Stimulated activated CD8-positive, alpha-beta memory T cell treated with anti-CD3 and anti-CD28 coated beads, Interleukin-12 subunit alpha, Interleukin-12 subunit beta, amount 100 ng/mL, for 24 hours (primary cell): ENCODE measurements around the gene OSBPL8.
"Not testable (repeated sequence)": the region's sequence is repeated elsewhere in the genome, so short reads cannot be mapped to it uniquely, and the experiment has no call there.

Experiments used
- DNase-seq: peaks from one replicate; pipeline ENCODE4 v3.0.0-alpha.2; 2020; ENCODE audit errors: extremely low read depth

The OSBPL8 gene

DNA sequence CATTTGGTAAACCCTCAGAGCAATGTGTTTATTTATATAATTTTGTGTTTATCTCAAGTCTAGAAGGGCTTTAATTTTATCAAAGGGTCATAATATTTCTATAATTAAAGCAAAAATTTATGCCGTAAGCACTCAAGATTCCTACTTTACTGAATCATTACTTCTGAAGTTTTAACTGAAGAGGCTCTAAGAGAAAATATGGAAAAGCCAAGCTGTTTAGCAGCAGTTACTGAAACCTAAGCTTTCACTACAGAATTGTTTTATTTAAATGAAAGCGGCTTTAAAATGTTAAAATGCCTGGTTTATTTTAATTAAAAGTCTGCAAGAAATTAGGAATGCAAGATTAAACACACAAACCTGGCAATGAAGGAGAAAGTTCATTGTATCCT is 137.4 kb downstream of the OSBPL8 start:
- no peak for DNase-seq

GRCh38 chr12:76421046-76421445 is 138.5 kb downstream of the OSBPL8 start:
- DNase-seq: no peak

DNA sequence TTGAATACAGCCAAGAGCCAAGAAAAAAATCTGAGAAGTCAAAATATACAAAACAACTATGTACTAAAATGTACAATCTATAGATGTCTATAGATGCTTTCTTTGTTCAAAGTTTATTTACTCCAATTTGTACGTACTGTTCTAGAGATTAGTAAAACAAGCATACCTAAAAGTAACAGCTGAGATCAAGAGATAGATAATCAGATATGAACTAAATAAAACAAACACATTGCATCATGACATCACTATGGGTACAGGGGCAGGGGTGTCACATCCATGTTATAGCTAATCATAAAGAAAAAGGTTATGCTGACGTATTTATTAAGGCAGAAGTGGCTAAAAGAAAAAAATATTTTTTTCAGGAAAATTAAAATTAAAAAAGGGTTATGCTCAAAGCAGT is 139.3 kb downstream of the OSBPL8 start:
- no peak for DNase-seq

DNA sequence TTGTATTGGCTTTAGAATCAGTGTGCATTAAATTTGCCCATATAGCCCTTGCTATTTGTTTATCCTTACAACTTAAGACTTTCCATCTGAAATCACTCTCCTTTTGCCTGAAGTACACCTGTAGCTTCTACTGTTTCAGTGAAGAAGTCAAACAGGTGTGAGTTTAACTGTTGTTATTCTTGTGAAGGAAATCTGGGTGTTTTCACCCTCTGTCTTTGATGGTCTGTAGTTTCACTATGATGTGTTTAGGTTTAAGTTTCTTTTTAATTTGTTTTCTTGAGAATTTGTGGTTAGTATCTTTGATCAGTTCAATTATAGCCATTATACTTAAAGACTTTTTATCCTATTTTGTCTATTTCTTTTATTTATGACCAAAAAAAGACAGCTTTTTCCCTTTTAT is 142.5 kb downstream of the OSBPL8 start:
- no peak for DNase-seq

DNA sequence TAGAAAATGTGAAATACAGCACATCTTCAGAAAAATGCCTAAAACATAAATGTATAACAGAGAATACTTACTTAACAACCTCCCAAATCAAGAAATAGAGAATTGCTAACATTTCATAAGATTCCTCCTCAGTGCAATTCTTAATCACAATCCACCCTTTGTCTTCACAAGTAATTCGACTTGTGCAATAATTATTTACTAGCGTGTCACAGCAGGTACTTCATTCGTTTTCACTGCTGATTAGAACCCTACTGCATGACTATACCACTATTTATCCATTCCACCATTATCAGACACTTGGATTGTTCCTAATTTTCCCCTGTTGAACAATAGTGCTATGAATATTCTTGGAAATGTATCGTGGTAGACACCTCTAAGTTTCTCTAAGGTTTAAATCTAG is 146.4 kb downstream of the OSBPL8 start:
- DNase-seq: no peak

- DNase-seq: no peak
Observed at GRCh38 chr12:76410781-76411180, 148.8 kb downstream of the OSBPL8 start.

- no peak for DNase-seq
Observed at GRCh38 chr12:76410371-76410770, 149.2 kb downstream of the OSBPL8 start.

DNA sequence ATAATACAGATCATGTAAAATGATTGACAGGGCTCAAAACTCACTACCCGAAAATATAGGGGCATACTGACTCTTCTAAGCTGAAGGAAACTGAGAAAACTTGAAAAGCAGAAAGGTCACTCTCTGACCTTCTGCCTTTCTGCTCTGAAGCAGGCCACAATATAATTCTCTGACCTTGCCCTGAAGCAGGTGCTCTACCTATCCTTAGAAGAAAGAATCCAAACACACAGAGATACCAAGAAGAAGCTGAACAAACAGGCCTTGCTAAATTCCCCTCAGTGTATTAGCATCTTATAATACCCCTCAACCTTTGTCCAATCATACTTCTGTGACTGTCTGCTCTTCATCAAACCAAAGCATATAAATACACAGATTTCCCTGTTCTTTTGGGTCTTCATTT is 150.5 kb downstream of the OSBPL8 start:
- DNase-seq: no peak

DNA sequence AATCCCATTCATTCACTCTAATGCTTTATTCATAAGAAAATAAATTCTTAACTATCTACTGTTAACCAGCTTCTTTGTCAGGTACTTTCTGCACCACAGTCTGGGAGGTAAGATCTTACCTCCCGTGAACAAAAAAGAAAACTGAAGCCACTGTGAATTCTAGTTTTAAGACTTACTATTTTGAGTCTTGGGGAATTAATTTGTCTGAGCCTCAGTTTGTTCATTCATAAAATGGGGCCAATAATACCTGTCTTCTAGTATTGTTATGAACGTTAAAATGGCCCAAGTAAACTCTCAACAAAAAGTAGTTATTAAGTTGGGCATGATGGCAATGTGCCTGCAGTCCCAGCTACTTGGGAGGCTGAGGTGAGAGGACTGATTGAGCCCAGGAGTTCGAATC is 151.9 kb downstream of the OSBPL8 start:
- DNase-seq: no peak

GRCh38 chr12:76402259-76402658 is 157.3 kb downstream of the OSBPL8 start:
- DNase-seq: no peak

DNA sequence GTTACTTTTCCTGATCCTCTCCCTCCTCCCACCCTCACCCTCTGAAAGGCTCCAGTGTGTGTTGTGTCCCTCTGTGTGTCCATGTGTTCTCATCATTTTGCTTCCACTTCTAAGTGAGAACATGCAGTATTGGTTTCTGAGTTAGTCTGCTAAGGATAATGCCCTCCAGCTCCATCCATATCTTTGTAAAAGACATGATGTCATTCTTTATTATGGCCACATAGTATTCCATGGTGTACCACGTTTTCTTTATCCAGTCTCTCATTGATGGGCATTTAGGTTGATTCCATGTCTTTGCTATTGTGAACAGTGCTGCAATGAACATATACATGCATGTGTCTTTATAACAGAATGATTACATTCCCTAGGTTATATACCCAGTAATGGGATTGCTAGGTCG is 159.4 kb downstream of the OSBPL8 start:
- no peak for DNase-seq

GRCh38 chr12:76399040-76399439 is 160.5 kb downstream of the OSBPL8 start:
- DNase-seq: no peak

GRCh38 chr12:76398106-76398505 is 161.5 kb downstream of the OSBPL8 start:
- DNase-seq: no peak

GRCh38 chr12:76391461-76391860 is 168.1 kb downstream of the OSBPL8 start:
- no peak for DNase-seq

DNA sequence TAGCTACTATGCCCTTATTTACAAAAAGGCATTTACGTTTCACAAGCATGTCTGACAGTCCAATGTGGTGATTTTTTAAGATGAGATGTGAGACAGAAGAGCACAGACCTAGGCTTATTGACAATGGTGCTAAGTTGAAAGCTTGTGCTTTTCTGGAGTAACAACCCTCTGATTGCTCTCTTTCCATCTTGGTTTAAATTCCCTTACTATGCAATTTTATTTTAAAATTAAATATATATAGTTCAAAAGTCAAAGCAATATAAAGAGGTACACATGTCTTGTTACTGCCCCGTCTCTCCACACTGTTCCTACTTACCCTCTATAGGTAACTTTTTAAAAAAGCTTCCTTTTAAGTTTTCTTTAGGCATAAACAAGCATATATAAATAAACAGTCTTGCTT is 172.0 kb downstream of the OSBPL8 start:
- no peak for DNase-seq

GRCh38 chr12:76384560-76384959 is 175.0 kb downstream of the OSBPL8 start:
- DNase-seq: no peak

DNA sequence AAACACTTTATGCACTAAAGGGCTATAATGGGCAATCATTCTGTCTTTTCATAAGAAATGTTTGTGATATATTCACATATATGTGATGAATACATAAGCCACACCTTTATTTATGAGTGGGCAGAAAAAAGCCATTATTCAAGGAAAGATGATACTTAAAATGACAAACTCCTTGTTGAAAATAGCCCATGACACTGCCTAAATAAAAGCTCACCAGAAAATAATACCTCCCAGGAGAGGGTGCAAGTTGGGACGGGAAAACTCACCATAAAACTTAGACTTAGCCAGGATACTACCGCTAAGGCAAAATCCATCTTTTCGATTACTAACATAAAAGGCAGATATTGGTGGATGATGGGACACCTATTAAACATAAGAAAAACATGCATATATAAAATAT is 175.6 kb downstream of the OSBPL8 start:
- no peak for DNase-seq

DNA sequence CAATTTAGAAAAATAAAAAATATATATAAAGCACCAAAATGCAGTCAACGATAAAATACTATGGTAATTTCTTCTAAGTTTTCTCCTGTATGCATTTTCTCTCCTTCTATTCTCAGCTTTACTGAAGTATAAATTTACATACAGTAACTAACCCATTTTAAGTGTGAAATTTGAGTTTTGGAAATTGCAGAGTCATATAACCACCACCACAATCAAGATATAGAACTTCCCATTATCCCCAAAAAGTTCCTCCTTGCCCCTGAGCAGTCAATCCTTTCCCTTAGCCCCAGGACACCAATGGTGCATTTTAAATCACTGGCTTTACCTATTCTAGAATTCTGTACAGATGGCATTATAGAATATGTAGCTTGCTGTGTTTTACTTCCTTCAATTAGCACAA is 180.3 kb downstream of the OSBPL8 start:
- DNase-seq: no peak

DNA sequence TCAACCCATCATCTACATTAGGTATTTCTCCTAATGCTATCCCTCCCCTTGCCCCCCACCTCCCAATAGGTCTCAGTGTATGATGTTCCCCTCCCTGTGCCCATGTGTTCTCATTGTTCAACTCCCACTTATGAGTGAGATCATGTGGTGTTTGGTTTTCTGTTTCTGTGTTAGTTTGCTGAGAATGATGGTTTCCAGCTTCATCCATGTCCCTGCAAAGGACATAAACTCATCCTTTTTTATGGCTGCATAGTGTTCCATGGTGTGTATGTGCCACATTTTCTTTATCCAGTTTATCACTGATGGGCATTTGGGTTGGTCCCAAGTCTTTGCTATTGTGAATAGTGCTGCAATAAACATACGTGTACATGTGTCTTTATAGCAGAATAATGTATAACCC is 182.7 kb downstream of the OSBPL8 start:
- DNase-seq: not testable (repeated sequence)

DNA sequence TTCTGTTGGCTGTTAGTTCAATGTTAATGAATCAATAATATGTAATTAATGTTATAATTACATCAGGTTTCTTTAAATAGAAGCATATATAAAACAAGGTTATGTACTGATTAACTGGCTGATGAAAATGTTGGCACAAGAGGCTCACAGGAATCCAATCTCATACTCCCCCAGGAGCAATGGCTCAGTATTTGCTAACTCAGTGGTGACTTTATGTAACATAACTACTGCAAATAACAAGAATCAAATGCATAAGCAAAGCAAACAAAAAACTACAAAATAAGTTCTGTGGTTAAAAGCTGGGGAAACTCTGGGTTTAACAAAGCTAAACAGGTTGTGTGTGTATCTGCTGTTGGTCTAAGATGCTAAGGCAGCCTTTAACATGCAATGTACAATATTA is 183.6 kb downstream of the OSBPL8 start:
- no peak for DNase-seq

- DNase-seq: no peak
Observed at GRCh38 chr12:76375470-76375869, 184.1 kb downstream of the OSBPL8 start.

GRCh38 chr12:76374386-76375020 is 185.1 kb downstream of the OSBPL8 start:
- DNase-seq: no peak

- DNase-seq: no peak
Observed at GRCh38 chr12:76368230-76368629, 191.3 kb downstream of the OSBPL8 start.

DNA sequence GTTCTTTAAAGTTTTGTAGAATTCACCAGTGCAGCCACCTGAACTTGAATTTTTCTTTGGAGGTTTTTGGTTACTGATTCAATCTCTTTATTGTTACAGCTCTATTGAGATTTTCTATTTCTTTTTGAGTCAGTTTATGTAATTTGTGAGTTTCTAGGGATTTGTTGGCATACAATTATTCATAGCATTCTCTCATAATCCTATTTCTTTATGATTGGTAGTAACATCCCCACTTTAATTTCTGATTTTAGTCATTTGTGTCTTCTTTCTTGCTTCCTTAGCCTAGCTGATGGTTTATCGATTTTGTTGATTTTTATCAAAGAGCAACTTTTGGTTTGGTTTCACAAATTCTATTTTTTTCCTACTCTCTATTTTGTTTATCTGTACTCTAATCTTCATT is 193.4 kb downstream of the OSBPL8 start:
- no peak for DNase-seq
